Mesothelial cell of epicardium (in vitro differentiated cells): Measurements from ENCODE around the gene MPC2. TPM values are rescaled to one million over a fixed set of nuclear protein-coding genes. Genes with fewer than 3 reads are reported as not detected.

Experiments
- DNase-seq, 2 experiments: peaks; one replicate each; pipeline ENCODE4 v3.0.0; 2021; ENCODE audit warnings: low spot score in 2 of 2; ENCODE audit not compliant: unreplicated experiment in 2 of 2
- H3K27ac Mint-ChIP-seq: 2 replicates; pipeline ENCODE4 v1.8.0; 2021; ENCODE audit warnings: mixed read lengths
- H3K27me3 Mint-ChIP-seq: 2 replicates; pipeline ENCODE4 v1.8.0; 2021; ENCODE audit warnings: low read depth, mixed read lengths
- H3K36me3 Mint-ChIP-seq: 2 replicates; pipeline ENCODE4 v1.8.0; 2021; ENCODE audit warnings: mixed read lengths
- H3K4me1 Mint-ChIP-seq: 2 replicates; pipeline ENCODE4 v1.8.0; 2021; ENCODE audit warnings: mixed read lengths
- H3K4me3 Mint-ChIP-seq: 2 replicates; pipeline ENCODE4 v1.8.0; 2021; ENCODE audit warnings: mild to moderate bottlenecking, moderate library complexity, mixed read lengths
- H3K9me3 Mint-ChIP-seq: 2 replicates; pipeline ENCODE4 v1.8.0; 2021; ENCODE audit warnings: mixed read lengths
- total RNA-seq: library from RNA; stranded (reverse); gene quantifications from 3 replicates; pipeline ENCODE4 v1.2.1, GENCODE V29; 2021
- TF ChIP-seq, protein P1 (sequence below): fragments of 200-600 bp; sonication (generic); IDR thresholded peaks from one replicate; pipeline ENCODE4 v1.5.0; 2021; ENCODE audit warnings: antibody characterized with exemption; ENCODE audit not compliant: unreplicated experiment

MPC2 gene
- total RNA-seq, 1 donor from 2014 or later = 23.9 TPM

DNA sequence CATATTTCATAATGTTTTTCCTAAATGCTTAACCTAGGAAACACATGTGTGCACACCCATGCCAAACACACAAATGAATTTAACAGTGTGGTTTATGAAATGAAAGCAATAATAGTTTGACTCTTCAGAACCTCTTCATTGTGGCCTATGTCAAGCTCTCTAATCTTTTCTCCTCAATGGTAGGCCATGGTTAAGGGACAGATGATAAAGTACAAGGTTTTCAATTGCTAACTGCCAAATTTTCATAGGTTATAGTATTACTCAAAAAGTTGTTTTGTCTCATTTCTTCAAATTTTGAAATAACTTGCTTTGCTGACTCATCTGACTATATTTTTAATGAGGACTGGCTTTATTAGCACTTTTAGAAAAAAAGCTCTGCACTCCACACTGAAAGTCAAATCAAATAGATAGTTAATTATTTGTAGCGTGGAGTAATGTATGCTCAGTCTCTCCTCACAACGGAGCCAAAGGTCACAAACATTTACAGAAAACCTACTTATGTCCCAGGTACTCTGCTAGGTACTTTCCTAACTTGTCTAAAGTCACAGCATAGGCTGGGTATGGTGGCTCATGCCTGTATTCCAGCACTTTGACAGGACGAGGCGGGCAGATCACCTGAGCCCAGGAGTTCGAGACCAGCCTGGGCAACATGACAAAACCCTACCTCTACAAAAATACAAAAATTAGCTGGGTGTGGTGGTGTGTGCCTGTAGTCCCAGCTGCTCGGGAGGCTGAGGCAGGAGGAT is 19.9 kb downstream of the MPC2 start:
- TF ChIP-seq, protein P1, sequence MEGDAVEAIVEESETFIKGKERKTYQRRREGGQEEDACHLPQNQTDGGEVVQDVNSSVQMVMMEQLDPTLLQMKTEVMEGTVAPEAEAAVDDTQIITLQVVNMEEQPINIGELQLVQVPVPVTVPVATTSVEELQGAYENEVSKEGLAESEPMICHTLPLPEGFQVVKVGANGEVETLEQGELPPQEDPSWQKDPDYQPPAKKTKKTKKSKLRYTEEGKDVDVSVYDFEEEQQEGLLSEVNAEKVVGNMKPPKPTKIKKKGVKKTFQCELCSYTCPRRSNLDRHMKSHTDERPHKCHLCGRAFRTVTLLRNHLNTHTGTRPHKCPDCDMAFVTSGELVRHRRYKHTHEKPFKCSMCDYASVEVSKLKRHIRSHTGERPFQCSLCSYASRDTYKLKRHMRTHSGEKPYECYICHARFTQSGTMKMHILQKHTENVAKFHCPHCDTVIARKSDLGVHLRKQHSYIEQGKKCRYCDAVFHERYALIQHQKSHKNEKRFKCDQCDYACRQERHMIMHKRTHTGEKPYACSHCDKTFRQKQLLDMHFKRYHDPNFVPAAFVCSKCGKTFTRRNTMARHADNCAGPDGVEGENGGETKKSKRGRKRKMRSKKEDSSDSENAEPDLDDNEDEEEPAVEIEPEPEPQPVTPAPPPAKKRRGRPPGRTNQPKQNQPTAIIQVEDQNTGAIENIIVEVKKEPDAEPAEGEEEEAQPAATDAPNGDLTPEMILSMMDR = no peak
- no peaks in the 10 kb centered on the region for H3K4me1 Mint-ChIP-seq
- no peak for DNase-seq
- H3K27me3 Mint-ChIP-seq = no peaks in the 10 kb centered on the region
- H3K36me3 Mint-ChIP-seq = peaks cover 24% of the 10 kb centered on the region
- no peak overlapping the region for H3K4me3 Mint-ChIP-seq
- no peak overlapping the region for H3K27ac Mint-ChIP-seq
- H3K9me3 Mint-ChIP-seq = no peaks in the 10 kb centered on the region

DNA sequence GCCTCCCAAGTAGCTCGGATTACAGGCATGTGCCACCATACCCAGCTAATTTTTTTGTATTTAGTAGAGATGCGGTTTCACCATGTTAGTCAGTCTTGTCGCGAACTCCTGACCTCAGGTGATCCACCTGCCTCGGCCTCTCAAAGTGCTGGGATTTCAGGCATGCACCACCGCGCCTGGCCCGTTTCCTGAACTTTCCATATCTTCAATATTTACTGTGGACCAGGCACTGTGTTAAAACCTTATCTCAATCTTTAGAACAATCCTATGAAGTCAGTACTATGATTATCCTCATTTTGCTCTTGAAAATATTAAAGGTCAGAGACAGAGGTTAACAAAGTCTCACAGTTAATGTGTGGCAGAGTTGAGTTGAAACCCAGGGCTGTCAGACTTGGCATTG is 21.3 kb downstream of the MPC2 start:
- Mint-ChIP-seq H3K27ac (no peak overlapping the region), H3K4me1 (peaks cover 3% of the 10 kb centered on the region), H3K9me3 (no peaks in the 10 kb centered on the region), H3K36me3 (peaks cover 24% of the 10 kb centered on the region), H3K27me3 (no peaks in the 10 kb centered on the region), H3K4me3 (no peak overlapping the region)
- TF ChIP-seq, protein P1 = no peak
- no peak for DNase-seq

DNA sequence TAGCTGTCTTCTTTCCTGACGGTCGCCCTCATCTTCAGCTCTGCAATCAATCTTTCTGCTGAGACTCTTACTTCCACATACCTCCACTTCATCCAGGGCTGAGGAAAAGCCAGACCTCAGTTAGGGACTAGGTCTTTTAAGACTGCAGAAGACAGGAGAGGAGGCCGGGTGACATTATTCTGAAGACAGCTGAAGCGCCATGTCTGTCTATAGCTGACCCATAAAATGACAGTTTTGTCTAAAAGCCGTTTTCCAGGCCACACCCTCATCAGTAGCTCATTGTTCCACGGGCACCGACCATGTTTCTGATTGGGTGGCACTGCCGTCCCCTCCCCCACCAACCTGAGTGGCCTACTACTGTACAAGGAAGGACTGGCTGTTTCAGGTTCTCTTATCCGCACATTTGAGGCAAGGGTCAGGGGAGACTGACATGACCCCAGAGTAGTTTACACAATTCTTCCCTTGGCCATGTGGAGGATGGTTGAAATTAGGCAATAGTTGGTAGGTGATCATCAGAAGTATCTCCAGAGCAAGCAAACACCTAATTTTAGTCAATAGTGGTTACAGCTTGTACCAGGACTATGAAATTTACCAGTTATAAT is 22.9 kb downstream of the MPC2 start, which contains the start of gene ADCY10:
ADCY10 (minus strand) TSS at position 240 of the 602 bp plus-strand sequence. CDS start 8,994 bp downstream, outside the sequence.
- H3K27me3 Mint-ChIP-seq = no peaks in the 10 kb centered on the region
- DNase-seq = no peak
- H3K36me3 Mint-ChIP-seq = peaks cover 25% of the 10 kb centered on the region
- TF ChIP-seq, protein P1 = no peak
- peaks cover 10% of the 10 kb centered on the region for H3K9me3 Mint-ChIP-seq
- no peak within 1 kb of the TSS for H3K4me3 Mint-ChIP-seq
- no peak within 1 kb of the TSS for H3K27ac Mint-ChIP-seq
- H3K4me1 Mint-ChIP-seq = peaks cover 3% of the 10 kb centered on the region

DNA sequence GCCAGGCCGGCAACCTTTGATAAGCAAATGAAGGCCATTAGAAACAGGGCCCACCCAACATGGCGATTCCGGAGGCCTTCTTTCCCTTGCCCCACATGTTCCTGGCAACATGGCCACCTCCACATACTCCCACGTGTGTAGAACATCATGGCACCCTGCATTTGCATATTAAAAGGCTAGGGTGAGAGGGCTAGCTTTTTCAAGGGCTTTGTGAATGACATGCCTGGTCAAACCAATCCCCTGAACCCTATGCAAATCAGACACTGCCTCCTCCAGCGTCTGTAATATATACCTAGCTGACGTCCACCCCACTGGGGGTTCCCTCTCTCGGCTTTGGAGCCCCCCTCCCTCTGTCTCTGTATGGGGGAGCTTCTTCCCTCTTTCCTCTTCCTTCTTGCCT is 24.6 kb downstream of the MPC2 start:
- Mint-ChIP-seq H3K4me3 (no peak overlapping the region), H3K9me3 (peaks cover 10% of the 10 kb centered on the region), H3K27me3 (no peaks in the 10 kb centered on the region), H3K36me3 (peaks cover 17% of the 10 kb centered on the region), H3K4me1 (peaks cover 3% of the 10 kb centered on the region), H3K27ac (no peak overlapping the region)
- no peak for DNase-seq
- TF ChIP-seq, protein P1 = no peak

DNA sequence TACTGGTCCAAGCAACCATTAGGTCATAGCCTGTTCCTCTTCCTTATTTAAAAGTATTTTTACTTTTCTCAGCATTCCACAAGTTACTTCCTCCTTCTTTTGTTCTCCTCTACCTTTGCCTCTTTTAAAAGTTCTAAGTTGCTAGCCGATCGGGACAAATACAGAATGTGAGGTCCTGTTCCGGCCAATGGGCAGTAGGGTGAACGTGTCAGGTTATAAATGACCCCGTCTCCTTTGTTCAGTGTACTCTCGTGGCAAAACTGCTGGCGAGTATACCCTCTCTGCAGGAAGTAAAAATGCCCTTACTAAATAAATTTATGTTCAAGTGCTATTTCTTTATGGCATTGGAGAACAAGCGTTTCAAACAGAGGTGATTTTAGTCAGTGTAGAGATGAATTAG is 25.5 kb downstream of the MPC2 start:
- TF ChIP-seq, protein P1 = no peak
- H3K4me3 Mint-ChIP-seq = no peak overlapping the region
- peaks cover 3% of the 10 kb centered on the region for H3K4me1 Mint-ChIP-seq
- DNase-seq = no peak
- H3K9me3 Mint-ChIP-seq = peaks cover 10% of the 10 kb centered on the region
- peaks cover 12% of the 10 kb centered on the region for H3K36me3 Mint-ChIP-seq
- no peaks in the 10 kb centered on the region for H3K27me3 Mint-ChIP-seq
- H3K27ac Mint-ChIP-seq = no peak overlapping the region
